Stimulated activated naive B cell treated with anti-CD40 and anti-IgM and Interleukin-4, amounts not matched to agents 10 μg/mL and 1 μg/mL and 100 μg/mL, for 72 hours (primary cell): Measurements from ENCODE around the gene EFEMP1.

Experiments used
- ATAC-seq, 2 donors: fragments of 150-1000 bp; cut with Tn5 transposase; replicated peaks; 2 replicates each; pipeline ENCODE4 v1.10.0; 2021; ENCODE audit warnings: moderate library complexity in 1 of 2
- DNase-seq: peaks from one replicate; pipeline ENCODE4 v3.0.0; 2021
- H3K27ac Mint-ChIP-seq: one replicate; pipeline ENCODE4 v1.8.0; 2022; ENCODE audit warnings: mild to moderate bottlenecking, mixed read lengths
- H3K27me3 Mint-ChIP-seq, 2 donors: one replicate each; pipeline ENCODE4 v1.8.0; 2022; ENCODE audit warnings: mixed read lengths in 2 of 2
- H3K36me3 Mint-ChIP-seq, 2 donors: one replicate each; pipeline ENCODE4 v1.8.0; 2022; ENCODE audit warnings: mixed read lengths in 2 of 2, mild to moderate bottlenecking in 1 of 2
- H3K4me1 Mint-ChIP-seq, 2 donors: one replicate each; pipeline ENCODE4 v1.8.0; 2022; ENCODE audit warnings: mixed read lengths in 2 of 2, mild to moderate bottlenecking in 1 of 2
- H3K4me3 Mint-ChIP-seq, 2 donors: one replicate each; pipeline ENCODE4 v1.8.0; 2022; ENCODE audit warnings: mild to moderate bottlenecking in 2 of 2, mixed read lengths in 2 of 2, moderate library complexity in 1 of 2
- H3K9me3 Mint-ChIP-seq, 2 donors: one replicate each; pipeline ENCODE4 v1.8.0; 2022; ENCODE audit warnings: mixed read lengths in 2 of 2, mild to moderate bottlenecking in 1 of 2

The EFEMP1 gene

GRCh38 chr2:55919574-55919973, 4.0 kb downstream of the EFEMP1 start:
- no peak overlapping the region for H3K27ac Mint-ChIP-seq
- no peaks in the 10 kb centered on the region for H3K9me3 Mint-ChIP-seq
- H3K4me3 Mint-ChIP-seq, result no peak overlapping the region
- no peaks in the 10 kb centered on the region for H3K36me3 Mint-ChIP-seq
- H3K27me3 Mint-ChIP-seq, result peaks cover 22 to 33% of the 10 kb centered on the region in 2 donors
- peaks cover 6 to 9% of the 10 kb centered on the region in 2 donors for H3K4me1 Mint-ChIP-seq
- ATAC-seq, result no peak
- DNase-seq, result no peak

- Mint-ChIP-seq H3K4me1 (peaks cover 5 to 9% of the 10 kb centered on the region in 2 donors), H3K4me3 (no peak overlapping the region), H3K27me3 (peaks cover 17 to 25% of the 10 kb centered on the region in 2 donors), H3K36me3 (no peaks in the 10 kb centered on the region), H3K9me3 (no peaks in the 10 kb centered on the region), H3K27ac (no peak overlapping the region)
- ATAC-seq (no peak), DNase-seq (no peak)
Observed at GRCh38 chr2:55918856-55919255, 4.7 kb downstream of the EFEMP1 start.

- Mint-ChIP-seq H3K36me3 (no peaks in the 10 kb centered on the region), H3K27ac (no peak overlapping the region), H3K9me3 (no peaks in the 10 kb centered on the region), H3K27me3 (peaks cover 9 to 15% of the 10 kb centered on the region in 2 donors), H3K4me3 (no peak overlapping the region), H3K4me1 (peaks cover under 1 to 2% of the 10 kb centered on the region in 2 donors)
- ATAC-seq (no peak), DNase-seq (no peak)
Observed at GRCh38 chr2:55917713-55918390, 5.7 kb downstream of the EFEMP1 start.

GRCh38 chr2:55917117-55917516, 6.5 kb downstream of the EFEMP1 start:
- no peak for ATAC-seq

GRCh38 chr2:55916473-55917049, 7.0 kb downstream of the EFEMP1 start:
- Mint-ChIP-seq H3K9me3 (no peaks in the 10 kb centered on the region), H3K27ac (no peak overlapping the region), H3K36me3 (no peaks in the 10 kb centered on the region), H3K4me1 (no peaks in the 10 kb centered on the region), H3K4me3 (no peak overlapping the region), H3K27me3 (peaks cover 0 to 5% of the 10 kb centered on the region in 2 donors)
- no peak for ATAC-seq
- DNase-seq, result no peak

More at GRCh38 chr2:55917117-55917516, 6.5 kb downstream of the EFEMP1 start:
- H3K4me3 Mint-ChIP-seq, result no peak overlapping the region
- DNase-seq, result no peak
- H3K27ac Mint-ChIP-seq, result no peak overlapping the region
- H3K9me3 Mint-ChIP-seq, result no peaks in the 10 kb centered on the region
- H3K4me1 Mint-ChIP-seq, result no peaks in the 10 kb centered on the region
- peaks cover 3 to 8% of the 10 kb centered on the region in 2 donors for H3K27me3 Mint-ChIP-seq
- H3K36me3 Mint-ChIP-seq, result no peaks in the 10 kb centered on the region

GRCh38 chr2:55914786-55915185, 8.8 kb downstream of the EFEMP1 start:
- Mint-ChIP-seq H3K27me3 (no peaks in the 10 kb centered on the region), H3K27ac (no peak overlapping the region), H3K36me3 (no peaks in the 10 kb centered on the region), H3K4me1 (no peaks in the 10 kb centered on the region), H3K4me3 (no peak overlapping the region), H3K9me3 (no peaks in the 10 kb centered on the region)
- ATAC-seq (no peak), DNase-seq (no peak)

- Mint-ChIP-seq H3K9me3 (no peaks in the 10 kb centered on the region), H3K36me3 (no peaks in the 10 kb centered on the region), H3K4me1 (no peaks in the 10 kb centered on the region), H3K27me3 (no peaks in the 10 kb centered on the region), H3K27ac (no peak overlapping the region), H3K4me3 (no peak overlapping the region)
- no peak for DNase-seq
- ATAC-seq, result no peak
Observed at GRCh38 chr2:55912926-55913325, 10.7 kb downstream of the EFEMP1 start.

GRCh38 chr2:55910077-55910476, 13.5 kb downstream of the EFEMP1 start:
- Mint-ChIP-seq H3K9me3 (no peaks in the 10 kb centered on the region), H3K27me3 (no peaks in the 10 kb centered on the region), H3K4me1 (no peaks in the 10 kb centered on the region), H3K36me3 (no peaks in the 10 kb centered on the region), H3K27ac (no peak overlapping the region), H3K4me3 (no peak overlapping the region)
- DNase-seq (no peak), ATAC-seq (no peak)

GRCh38 chr2:55907686-55908085, 15.9 kb downstream of the EFEMP1 start:
- Mint-ChIP-seq H3K9me3 (peaks cover 4 to 5% of the 10 kb centered on the region in 2 donors), H3K27me3 (no peaks in the 10 kb centered on the region), H3K36me3 (no peaks in the 10 kb centered on the region), H3K4me3 (no peak overlapping the region), H3K4me1 (no peaks in the 10 kb centered on the region), H3K27ac (no peak overlapping the region)
- DNase-seq (no peak), ATAC-seq (no peak)

GRCh38 chr2:55906993-55907392, 16.6 kb downstream of the EFEMP1 start:
- Mint-ChIP-seq H3K9me3 (peaks cover 4 to 7% of the 10 kb centered on the region in 2 donors), H3K36me3 (no peaks in the 10 kb centered on the region), H3K27me3 (no peaks in the 10 kb centered on the region), H3K4me1 (no peaks in the 10 kb centered on the region), H3K4me3 (no peak overlapping the region), H3K27ac (no peak overlapping the region)
- no peak for ATAC-seq
- no peak for DNase-seq

GRCh38 chr2:55903727-55904126, 19.9 kb downstream of the EFEMP1 start:
- Mint-ChIP-seq H3K4me1 (no peaks in the 10 kb centered on the region), H3K4me3 (no peak overlapping the region), H3K27me3 (peaks cover 0 to 4% of the 10 kb centered on the region in 2 donors), H3K36me3 (no peaks in the 10 kb centered on the region), H3K27ac (no peak overlapping the region), H3K9me3 (peaks cover 4 to 7% of the 10 kb centered on the region in 2 donors)
- DNase-seq, result no peak
- no peak for ATAC-seq

GRCh38 chr2:55902971-55903370, 20.6 kb downstream of the EFEMP1 start:
- peaks cover 4 to 7% of the 10 kb centered on the region in 2 donors for H3K9me3 Mint-ChIP-seq

GRCh38 chr2:55902429-55902828, 21.2 kb downstream of the EFEMP1 start:
- no peak overlapping the region for H3K4me3 Mint-ChIP-seq
- peaks cover 0 to 4% of the 10 kb centered on the region in 2 donors for H3K27me3 Mint-ChIP-seq
- H3K9me3 Mint-ChIP-seq, result peaks cover 4 to 7% of the 10 kb centered on the region in 2 donors
- H3K4me1 Mint-ChIP-seq, result no peaks in the 10 kb centered on the region
- ATAC-seq (no peak), DNase-seq (no peak)
- no peak overlapping the region for H3K27ac Mint-ChIP-seq
- H3K36me3 Mint-ChIP-seq, result no peaks in the 10 kb centered on the region

More at GRCh38 chr2:55902971-55903370, 20.6 kb downstream of the EFEMP1 start:
- ATAC-seq (no peak), DNase-seq (no peak)
- no peaks in the 10 kb centered on the region for H3K4me1 Mint-ChIP-seq
- no peaks in the 10 kb centered on the region for H3K36me3 Mint-ChIP-seq
- H3K27me3 Mint-ChIP-seq, result peaks cover 0 to 4% of the 10 kb centered on the region in 2 donors
- no peak overlapping the region for H3K4me3 Mint-ChIP-seq
- H3K27ac Mint-ChIP-seq, result no peak overlapping the region

GRCh38 chr2:55901941-55902340, 21.6 kb downstream of the EFEMP1 start:
- Mint-ChIP-seq H3K27ac (no peak overlapping the region), H3K27me3 (peaks cover 0 to 4% of the 10 kb centered on the region in 2 donors), H3K4me1 (no peaks in the 10 kb centered on the region), H3K4me3 (no peak overlapping the region), H3K36me3 (no peaks in the 10 kb centered on the region), H3K9me3 (peaks cover 4 to 7% of the 10 kb centered on the region in 2 donors)
- no peak for DNase-seq
- no peak for ATAC-seq

- no peak for ATAC-seq
- Mint-ChIP-seq H3K4me3 (no peak overlapping the region), H3K27ac (no peak overlapping the region), H3K9me3 (peaks cover 4 to 7% of the 10 kb centered on the region in 2 donors), H3K4me1 (no peaks in the 10 kb centered on the region), H3K36me3 (no peaks in the 10 kb centered on the region), H3K27me3 (peaks cover 0 to 4% of the 10 kb centered on the region in 2 donors)
- no peak for DNase-seq
Observed at GRCh38 chr2:55901322-55901721, 22.3 kb downstream of the EFEMP1 start.
